Choroid plexus epithelial cell (primary cell): Measurements from ENCODE around the gene UNK.
A peak's percentile ranks its signal among the peaks of the same experiment; 100 is the strongest.

Experiments used
- DNase-seq: peaks from one replicate; pipeline ENCODE4 v3.0.0-alpha.2; 2010; ENCODE audit warnings: low read depth
- H3K4me3 ChIP-seq: 2 replicates; pipeline ENCODE4 v1.5.1; 2011; ENCODE audit warnings: low read depth, mild to moderate bottlenecking, control low read depth, low read length, moderate library complexity
- TF ChIP-seq, protein P1 (sequence below): conservative IDR thresholded peaks from 2 replicates; pipeline ENCODE4 v1.5.1; 2011; ENCODE audit warnings: low read depth, mild to moderate bottlenecking, control low read depth, inconsistent platforms, low read length, moderate library complexity

Gene UNK

DNA sequence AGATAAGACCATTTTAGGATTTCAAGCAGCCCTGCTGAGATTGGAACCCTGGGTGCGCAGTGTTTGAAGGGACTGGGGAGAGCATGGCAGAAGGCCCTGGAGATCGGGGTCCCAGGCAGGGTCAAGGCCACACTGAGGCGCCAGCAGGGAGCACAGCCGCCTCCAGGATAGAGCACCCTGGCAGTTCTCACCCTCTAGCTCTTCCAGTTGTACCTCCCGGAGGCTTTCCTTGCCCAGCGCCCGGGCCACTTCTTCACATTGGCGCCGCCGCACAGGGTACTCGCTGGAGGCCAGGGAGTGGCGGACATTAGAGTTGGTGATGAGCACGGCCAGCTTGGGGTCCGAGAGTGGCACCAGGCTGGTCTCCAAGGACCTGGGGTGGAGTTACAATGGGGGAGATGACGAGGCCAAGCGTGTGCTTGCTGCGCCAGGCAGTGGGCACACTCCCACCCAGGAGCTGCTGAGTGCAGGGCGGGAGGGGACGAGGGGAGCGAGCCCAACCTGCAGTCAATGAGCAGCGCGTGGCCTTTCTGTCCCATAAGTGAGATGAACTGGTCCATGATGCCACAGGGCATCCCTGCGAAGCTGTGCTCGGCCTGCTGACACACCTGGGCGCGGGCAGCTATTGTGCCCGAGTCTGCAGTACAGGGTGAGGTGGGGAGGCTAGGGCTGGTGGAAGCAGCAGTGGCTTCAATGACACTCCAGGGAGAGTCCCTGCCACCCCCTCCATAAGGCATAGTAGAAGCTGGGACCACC is 21.9 kb upstream of the UNK start:
- no peak overlapping the region for H3K4me3 ChIP-seq
- DNase-seq = no peak
- TF ChIP-seq, protein P1, sequence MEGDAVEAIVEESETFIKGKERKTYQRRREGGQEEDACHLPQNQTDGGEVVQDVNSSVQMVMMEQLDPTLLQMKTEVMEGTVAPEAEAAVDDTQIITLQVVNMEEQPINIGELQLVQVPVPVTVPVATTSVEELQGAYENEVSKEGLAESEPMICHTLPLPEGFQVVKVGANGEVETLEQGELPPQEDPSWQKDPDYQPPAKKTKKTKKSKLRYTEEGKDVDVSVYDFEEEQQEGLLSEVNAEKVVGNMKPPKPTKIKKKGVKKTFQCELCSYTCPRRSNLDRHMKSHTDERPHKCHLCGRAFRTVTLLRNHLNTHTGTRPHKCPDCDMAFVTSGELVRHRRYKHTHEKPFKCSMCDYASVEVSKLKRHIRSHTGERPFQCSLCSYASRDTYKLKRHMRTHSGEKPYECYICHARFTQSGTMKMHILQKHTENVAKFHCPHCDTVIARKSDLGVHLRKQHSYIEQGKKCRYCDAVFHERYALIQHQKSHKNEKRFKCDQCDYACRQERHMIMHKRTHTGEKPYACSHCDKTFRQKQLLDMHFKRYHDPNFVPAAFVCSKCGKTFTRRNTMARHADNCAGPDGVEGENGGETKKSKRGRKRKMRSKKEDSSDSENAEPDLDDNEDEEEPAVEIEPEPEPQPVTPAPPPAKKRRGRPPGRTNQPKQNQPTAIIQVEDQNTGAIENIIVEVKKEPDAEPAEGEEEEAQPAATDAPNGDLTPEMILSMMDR = no peak

DNA sequence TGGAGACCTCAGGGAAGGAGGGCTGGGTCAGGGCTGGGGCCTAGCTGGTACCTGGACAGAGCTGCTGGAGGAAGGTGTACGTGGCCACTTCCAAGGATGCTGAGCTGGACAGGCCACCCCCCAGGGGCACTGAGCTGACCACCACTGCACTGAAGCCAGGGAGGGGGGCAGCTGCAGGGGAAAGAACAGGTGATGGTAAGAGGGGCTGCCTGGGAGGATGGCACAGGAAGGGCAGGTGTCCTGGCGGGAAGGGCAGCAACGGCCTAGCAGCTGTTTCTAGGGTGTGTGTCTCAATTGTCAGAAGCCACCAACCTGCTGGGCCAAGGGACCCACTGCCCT is 21.4 kb upstream of the UNK start:
- TF ChIP-seq, protein P1 = no peak
- no peak overlapping the region for H3K4me3 ChIP-seq
- no peak for DNase-seq

DNA sequence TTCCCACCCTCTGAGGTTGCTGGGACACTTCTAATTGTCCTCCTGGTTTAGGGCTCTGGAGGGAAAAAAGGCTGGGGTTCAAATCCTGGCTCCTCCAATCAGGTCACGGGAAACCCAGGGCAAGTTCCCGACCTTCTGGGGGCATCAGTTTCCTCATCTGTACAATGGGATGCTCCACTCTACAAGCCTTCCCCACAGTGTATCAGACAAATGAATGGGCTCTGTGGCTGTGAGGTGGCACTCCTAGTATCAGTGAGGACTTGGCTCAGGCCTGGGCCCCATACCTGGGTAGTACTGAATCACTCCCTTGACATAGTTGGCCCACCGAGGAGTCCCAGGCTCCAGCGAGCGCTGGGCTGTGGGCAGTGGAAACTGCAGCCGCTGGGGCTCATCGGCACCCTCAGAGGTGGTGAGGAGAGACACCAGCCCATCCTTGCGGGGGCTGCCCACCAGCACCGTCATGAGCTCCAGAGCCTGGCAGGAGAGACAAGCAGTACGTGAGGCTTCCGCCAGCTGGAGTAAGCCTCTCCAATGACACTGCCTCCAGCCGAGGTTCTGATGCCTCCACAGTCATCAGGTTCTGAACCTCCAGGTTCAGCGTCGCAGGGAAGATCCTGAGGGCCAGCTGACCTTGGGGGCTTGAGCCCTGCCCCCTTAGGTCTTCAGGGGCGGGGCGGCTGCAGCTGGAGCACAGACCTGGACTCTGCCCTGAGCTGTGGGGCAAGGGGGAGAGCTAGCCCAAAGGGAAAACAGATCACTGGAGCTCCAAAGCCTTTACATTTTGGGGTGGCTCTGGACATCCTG is 20.8 kb upstream of the UNK start:
- H3K4me3 ChIP-seq = peak overlapping the region; percentile 68
- TF ChIP-seq, protein P1 = no peak
- no peak for DNase-seq

DNA sequence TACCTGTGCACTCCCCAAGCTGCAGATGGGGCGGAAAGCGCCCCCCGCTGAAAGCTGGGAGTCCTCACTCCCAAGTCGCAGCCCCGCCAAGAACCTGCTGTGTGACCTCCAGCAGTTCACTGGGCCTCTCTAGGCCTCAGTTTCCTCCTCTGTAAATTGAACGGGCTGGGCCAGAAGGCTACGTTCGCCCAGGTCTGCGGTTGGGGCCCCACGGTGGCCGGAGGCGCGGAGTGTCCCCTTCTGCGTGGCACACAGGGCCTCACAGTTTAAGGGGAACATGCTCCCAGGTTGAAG is 20.2 kb upstream of the UNK start:
- H3K4me3 ChIP-seq = peak overlapping the region; percentile 68
- no peak for DNase-seq
- TF ChIP-seq, protein P1 = no peak

DNA sequence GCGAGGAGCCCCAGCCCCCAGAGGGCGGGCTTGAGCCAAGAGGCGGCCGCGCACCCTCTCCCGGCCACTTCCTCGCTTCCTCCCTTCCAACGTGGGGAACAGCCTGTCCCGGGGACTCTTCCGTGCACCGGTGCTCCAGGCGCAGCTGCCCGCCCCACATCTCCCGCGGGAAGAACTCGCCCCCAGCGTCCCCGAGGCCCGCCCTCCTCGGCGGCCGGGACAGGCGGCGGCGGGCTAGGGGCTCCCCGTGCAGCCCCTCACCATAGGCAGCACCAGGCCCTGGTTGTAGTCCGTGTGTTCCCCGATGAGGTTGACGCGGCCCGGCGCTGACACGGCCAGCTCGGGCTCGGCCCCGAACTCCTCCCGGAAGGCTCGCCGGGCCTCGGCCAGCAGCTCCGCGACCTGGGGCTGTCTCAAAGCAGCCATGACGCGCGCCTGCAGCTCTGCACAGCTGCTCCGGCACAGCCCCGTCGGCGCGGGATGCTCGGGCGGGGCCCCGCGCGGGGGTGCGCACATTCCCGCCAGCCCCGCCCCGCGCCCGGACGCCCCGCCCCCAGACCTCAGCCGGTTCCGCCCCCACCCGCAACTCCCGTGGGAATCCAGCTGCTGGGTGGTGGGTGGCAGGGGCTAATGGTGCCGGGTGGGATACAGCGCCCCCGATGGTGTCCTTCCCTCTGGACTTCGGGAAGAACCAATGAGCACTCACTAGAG is 19.7 kb upstream of the UNK start, which contains the start of gene GALK1:
Gene GALK1, minus strand, starts transcription at position 482 of the 711 bp plus-strand sequence. Its CDS starts 56 bp downstream, at position 426.
- peak; percentile 76 for DNase-seq
- peak within 1 kb of the TSS; percentile 68 for H3K4me3 ChIP-seq
- TF ChIP-seq, protein P1 = peak; percentile 72

DNA sequence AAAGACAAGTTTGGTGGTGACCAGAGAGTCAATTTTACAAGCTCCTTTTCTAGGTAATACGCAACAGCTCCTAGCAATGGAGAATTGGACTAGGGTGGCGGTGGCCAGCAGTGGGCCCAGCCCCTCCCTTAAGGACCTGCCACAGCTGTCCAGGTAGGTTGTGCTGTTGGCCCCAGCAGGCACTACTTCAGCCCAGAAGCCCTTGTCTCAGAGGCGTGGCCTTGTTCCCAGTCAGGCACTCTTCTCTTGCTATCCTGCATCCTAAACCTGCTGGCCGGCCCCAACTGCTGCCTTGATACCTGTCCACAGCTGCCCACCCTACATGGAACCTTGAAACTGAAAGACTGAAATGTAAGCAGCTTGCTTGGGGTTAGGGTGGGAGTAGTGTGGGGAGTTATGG is 18.6 kb upstream of the UNK start:
- TF ChIP-seq, protein P1 = no peak

More for the DNA sequence above, 18.6 kb upstream of the UNK start:
- DNase-seq = no peak
- no peak overlapping the region for H3K4me3 ChIP-seq
